ENCODE measurements around the gene ZDHHC3.

Gene ZDHHC3

DNA sequence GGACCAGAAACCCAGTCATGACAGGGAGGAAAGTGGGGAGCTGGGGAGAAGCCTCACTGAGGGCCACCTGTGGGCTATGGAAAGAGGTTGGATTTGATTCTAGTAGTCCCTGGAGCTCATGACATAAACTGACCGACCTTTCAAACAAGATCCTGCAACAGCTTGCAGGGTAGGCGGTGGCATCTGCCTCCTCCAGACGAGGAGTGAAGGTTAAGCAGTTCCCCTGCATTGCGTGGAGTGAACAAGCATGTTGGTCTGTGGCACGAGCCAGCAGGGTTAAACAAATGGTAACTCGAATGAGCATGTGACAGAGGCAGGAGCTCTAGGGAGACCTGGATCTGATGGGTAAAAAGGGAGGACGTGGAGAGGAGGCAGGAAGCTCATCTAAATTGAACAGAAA lies 88.9 kb downstream of the ZDHHC3 start:
- H3K36me3 ChIP-seq (replicated peaks; ENCODE audit: insufficient read depth, low read length): no peaks in the 10 kb centered on the region
- no peak overlapping the region for H3K9ac ChIP-seq (ENCODE audit: low read length)
- no peaks in the 10 kb centered on the region for H4K20me1 ChIP-seq (ENCODE audit: insufficient read depth, low read length)
- H3K27me3 ChIP-seq (replicated peaks; ENCODE audit: insufficient read depth, low read length): no peaks in the 10 kb centered on the region
- no peak overlapping the region for H3K4me3 ChIP-seq (ENCODE audit: low read length)
- H3K4me2 ChIP-seq (ENCODE audit: low read depth, low read length): no peak overlapping the region
- no peaks in the 10 kb centered on the region for H3K9me2 ChIP-seq (replicated peaks; ENCODE audit: insufficient read depth, low read length)
- H3K27ac ChIP-seq (ENCODE audit: low read length): no peak overlapping the region
- no peak overlapping the region for H2AFZ ChIP-seq (ENCODE audit: low read length)
- DNase-seq: no peak
- TF ChIP-seq EZH2phosphoT487 (IDR thresholded peaks at IDR 0.05; ENCODE audit: low read length): no peak
- no peak for TF ChIP-seq EZH2 (optimal IDR thresholded peaks at IDR 0.05; ENCODE audit: low read depth, low read length)
- TF ChIP-seq, protein P1, sequence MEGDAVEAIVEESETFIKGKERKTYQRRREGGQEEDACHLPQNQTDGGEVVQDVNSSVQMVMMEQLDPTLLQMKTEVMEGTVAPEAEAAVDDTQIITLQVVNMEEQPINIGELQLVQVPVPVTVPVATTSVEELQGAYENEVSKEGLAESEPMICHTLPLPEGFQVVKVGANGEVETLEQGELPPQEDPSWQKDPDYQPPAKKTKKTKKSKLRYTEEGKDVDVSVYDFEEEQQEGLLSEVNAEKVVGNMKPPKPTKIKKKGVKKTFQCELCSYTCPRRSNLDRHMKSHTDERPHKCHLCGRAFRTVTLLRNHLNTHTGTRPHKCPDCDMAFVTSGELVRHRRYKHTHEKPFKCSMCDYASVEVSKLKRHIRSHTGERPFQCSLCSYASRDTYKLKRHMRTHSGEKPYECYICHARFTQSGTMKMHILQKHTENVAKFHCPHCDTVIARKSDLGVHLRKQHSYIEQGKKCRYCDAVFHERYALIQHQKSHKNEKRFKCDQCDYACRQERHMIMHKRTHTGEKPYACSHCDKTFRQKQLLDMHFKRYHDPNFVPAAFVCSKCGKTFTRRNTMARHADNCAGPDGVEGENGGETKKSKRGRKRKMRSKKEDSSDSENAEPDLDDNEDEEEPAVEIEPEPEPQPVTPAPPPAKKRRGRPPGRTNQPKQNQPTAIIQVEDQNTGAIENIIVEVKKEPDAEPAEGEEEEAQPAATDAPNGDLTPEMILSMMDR (IDR thresholded peaks at IDR 0.05; ENCODE audit: low read length): no peak
- no peaks in the 10 kb centered on the region for H3F3A ChIP-seq (ENCODE audit: insufficient read depth, low read length)
- H3K4me1 ChIP-seq (ENCODE audit: low read length): no peaks in the 10 kb centered on the region
- no peaks in the 10 kb centered on the region for H3K9me3 ChIP-seq (replicated peaks; ENCODE audit: insufficient read depth, low read length)
- no peaks in the 10 kb centered on the region for H3K79me2 ChIP-seq (ENCODE audit: low read length)

DNA sequence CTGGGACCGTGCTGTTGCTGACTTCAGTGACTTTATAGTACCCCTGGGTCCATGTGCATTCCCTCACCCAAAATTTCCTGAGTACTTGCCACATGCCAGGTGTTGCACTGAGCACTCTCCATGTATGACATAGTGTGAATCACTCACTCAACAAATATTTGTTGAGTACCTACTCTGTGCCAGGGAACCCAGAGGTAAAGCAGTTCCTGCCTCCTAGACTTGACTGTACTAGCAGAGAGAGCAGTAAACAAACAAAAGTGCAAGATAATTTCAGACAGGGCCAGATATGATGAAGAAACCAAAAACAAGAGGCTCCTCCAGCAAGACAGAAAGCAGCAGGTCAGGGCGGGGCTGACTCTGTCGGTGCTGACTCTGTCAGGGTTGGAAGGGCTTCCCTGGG lies 89.4 kb downstream of the ZDHHC3 start:
- H3F3A ChIP-seq (ENCODE audit: insufficient read depth, low read length): no peaks in the 10 kb centered on the region
- H2AFZ ChIP-seq (ENCODE audit: low read length): no peak overlapping the region
- H3K27me3 ChIP-seq (replicated peaks; ENCODE audit: insufficient read depth, low read length): no peaks in the 10 kb centered on the region
- H3K9me3 ChIP-seq (replicated peaks; ENCODE audit: insufficient read depth, low read length): no peaks in the 10 kb centered on the region
- DNase-seq: no peak
- no peak overlapping the region for H3K9ac ChIP-seq (ENCODE audit: low read length)
- no peaks in the 10 kb centered on the region for H3K36me3 ChIP-seq (replicated peaks; ENCODE audit: insufficient read depth, low read length)
- no peaks in the 10 kb centered on the region for H3K79me2 ChIP-seq (ENCODE audit: low read length)
- H3K9me2 ChIP-seq (replicated peaks; ENCODE audit: insufficient read depth, low read length): no peaks in the 10 kb centered on the region
- no peaks in the 10 kb centered on the region for H4K20me1 ChIP-seq (ENCODE audit: insufficient read depth, low read length)
- no peak overlapping the region for H3K4me3 ChIP-seq (ENCODE audit: low read length)
- H3K4me2 ChIP-seq (ENCODE audit: low read depth, low read length): no peak overlapping the region
- H3K27ac ChIP-seq (ENCODE audit: low read length): no peak overlapping the region
- H3K4me1 ChIP-seq (ENCODE audit: low read length): no peaks in the 10 kb centered on the region
- TF ChIP-seq EZH2phosphoT487 (IDR thresholded peaks at IDR 0.05; ENCODE audit: low read length) (no peak), EZH2 (optimal IDR thresholded peaks at IDR 0.05; ENCODE audit: low read depth, low read length) (no peak)
- TF ChIP-seq, protein P1 (IDR thresholded peaks at IDR 0.05; ENCODE audit: low read length): no peak

DNA sequence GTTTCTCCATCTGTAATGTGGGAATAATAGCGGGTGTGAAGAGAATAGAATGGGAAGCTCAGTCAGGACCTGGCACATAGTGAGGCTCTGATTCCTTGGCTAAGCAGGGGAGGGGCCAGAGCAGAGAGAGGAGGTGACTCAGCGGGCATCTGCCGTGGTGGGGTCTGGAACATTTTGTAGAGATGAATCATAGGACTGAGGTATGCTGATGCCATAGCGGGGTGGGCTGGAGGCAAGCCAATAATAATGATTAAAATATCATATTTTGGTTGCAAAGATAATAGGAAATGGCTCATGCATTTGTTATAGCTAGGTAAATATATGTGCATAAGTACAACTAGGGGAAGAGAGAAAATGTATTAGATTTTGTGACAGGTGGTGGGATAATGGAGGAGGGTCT lies 90.4 kb downstream of the ZDHHC3 start:
- Histone ChIP-seq H3K27ac (ENCODE audit: low read length) (no peak overlapping the region), H3K9me2 (replicated peaks; ENCODE audit: insufficient read depth, low read length) (no peaks in the 10 kb centered on the region), H3K9me3 (replicated peaks; ENCODE audit: insufficient read depth, low read length) (no peaks in the 10 kb centered on the region), H3F3A (ENCODE audit: insufficient read depth, low read length) (no peaks in the 10 kb centered on the region), H3K27me3 (replicated peaks; ENCODE audit: insufficient read depth, low read length) (no peaks in the 10 kb centered on the region), H3K4me2 (ENCODE audit: low read depth, low read length) (no peak overlapping the region), H3K4me3 (ENCODE audit: low read length) (no peak overlapping the region), H4K20me1 (ENCODE audit: insufficient read depth, low read length) (no peaks in the 10 kb centered on the region), H3K9ac (ENCODE audit: low read length) (no peak overlapping the region), H3K36me3 (replicated peaks; ENCODE audit: insufficient read depth, low read length) (no peaks in the 10 kb centered on the region), H3K79me2 (ENCODE audit: low read length) (no peaks in the 10 kb centered on the region), H3K4me1 (ENCODE audit: low read length) (no peaks in the 10 kb centered on the region), H2AFZ (ENCODE audit: low read length) (no peak overlapping the region)
- TF ChIP-seq, protein P1 (IDR thresholded peaks at IDR 0.05; ENCODE audit: low read length): no peak
- TF ChIP-seq EZH2phosphoT487 (IDR thresholded peaks at IDR 0.05; ENCODE audit: low read length): no peak
- no peak for TF ChIP-seq EZH2 (optimal IDR thresholded peaks at IDR 0.05; ENCODE audit: low read depth, low read length)
- no peak for DNase-seq
